Stimulated activated CD8-positive, alpha-beta memory T cell treated with anti-CD3 and anti-CD28 coated beads, Interleukin-4, amount 100 ng/mL, for 4 hours (primary cell): ENCODE results near the gene VGLL4.

Source experiments
- DNase-seq, 2 donors: peaks; one replicate each; pipeline ENCODE4 v3.0.0-alpha.2; 2020; ENCODE audit warnings: low read depth in 2 of 2, low spot score in 1 of 2

VGLL4 gene

GRCh38 chr3:11553436-11554235 lies 90.1 kb downstream of the VGLL4 start:
- DNase-seq: no peak

GRCh38 chr3:11552289-11553264 lies 91.1 kb downstream of the VGLL4 start:
- no peak for DNase-seq

- DNase-seq: no peak
Observed at GRCh38 chr3:11551036-11551435, 92.7 kb downstream of the VGLL4 start.

GRCh38 chr3:11549580-11550140 lies 94.1 kb downstream of the VGLL4 start:
- DNase-seq: no peak

GRCh38 chr3:11548721-11549131 lies 95.0 kb downstream of the VGLL4 start:
- no peak for DNase-seq

- no peak for DNase-seq
Observed at GRCh38 chr3:11547498-11547897, 96.2 kb downstream of the VGLL4 start.

GRCh38 chr3:11546657-11547302 lies 96.9 kb downstream of the VGLL4 start:
- no peak for DNase-seq

GRCh38 chr3:11545186-11545851 lies 98.4 kb downstream of the VGLL4 start:
- DNase-seq: no peak

- no peak for DNase-seq
Observed at GRCh38 chr3:11544412-11545181, 99.1 kb downstream of the VGLL4 start.

GRCh38 chr3:11543948-11544387 lies 99.7 kb downstream of the VGLL4 start:
- no peak for DNase-seq

- DNase-seq: no peak
Observed at GRCh38 chr3:11543141-11543947, 100.4 kb downstream of the VGLL4 start.

GRCh38 chr3:11542551-11542950 lies 101.2 kb downstream of the VGLL4 start:
- DNase-seq: no peak

- no peak for DNase-seq
Observed at GRCh38 chr3:11541321-11542303, 102.1 kb downstream of the VGLL4 start.

GRCh38 chr3:11539677-11540076 lies 104.0 kb downstream of the VGLL4 start:
- DNase-seq: no peak

GRCh38 chr3:11539218-11539617 lies 104.5 kb downstream of the VGLL4 start:
- no peak for DNase-seq

- no peak for DNase-seq
Observed at GRCh38 chr3:11538581-11538980, 105.1 kb downstream of the VGLL4 start.

GRCh38 chr3:11536936-11537612 lies 106.6 kb downstream of the VGLL4 start:
- no peak for DNase-seq
